Measurements from ENCODE around the gene TMTC2. TPM values are rescaled to one million over a fixed set of nuclear protein-coding genes. Genes with fewer than 3 reads are reported as not detected.

The TMTC2 gene
- total and polyA plus RNA-seq, 10 of the 15 experiments (the other 5 are each of a cell fraction or from before 2014, with no cell fraction given): 0.14 to 9.7 (median 1.2) TPM

DNA sequence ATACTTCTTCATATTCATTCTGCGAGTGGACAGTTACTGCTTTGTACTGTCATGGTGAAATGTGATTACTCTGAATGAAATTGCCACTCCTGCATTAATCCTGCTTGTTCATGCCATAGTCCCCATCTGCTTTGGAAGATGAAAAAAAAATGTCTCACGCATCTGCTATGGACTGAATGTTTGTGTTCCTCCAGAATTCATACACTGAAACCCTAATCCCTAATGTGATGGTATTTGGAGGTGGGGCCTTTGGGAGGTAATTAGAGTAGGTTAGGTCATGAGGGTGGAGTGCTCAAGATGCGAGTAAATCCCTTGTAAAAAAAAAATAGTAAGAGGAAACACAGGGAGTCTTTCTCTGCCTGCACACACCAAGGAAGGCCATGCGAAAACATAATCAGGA is 427.2 kb downstream of the TMTC2 start:
- in situ Hi-C loops (cut with MboI): no loop called here
- no peak overlapping the region for H2AFZ ChIP-seq (ENCODE audit: control insufficient read depth, low read depth, low read length)

DNA sequence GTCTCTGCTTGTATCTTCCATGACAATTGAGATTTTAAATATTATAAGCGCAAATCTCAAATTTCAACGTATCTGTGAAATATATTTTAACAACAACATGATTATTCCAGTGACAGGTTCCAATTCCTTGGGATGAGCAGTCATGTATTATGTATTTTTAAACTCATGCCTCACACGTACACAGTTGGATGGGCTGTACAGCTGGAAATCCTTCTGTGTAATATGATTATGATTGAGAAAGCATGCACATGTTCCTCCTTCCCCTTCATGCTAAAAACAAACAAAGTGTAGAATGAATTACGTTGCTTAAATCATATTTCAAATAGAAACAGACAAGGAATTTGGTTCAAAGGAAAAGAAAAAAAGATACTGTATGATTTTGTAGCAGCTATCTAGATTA is 428.3 kb downstream of the TMTC2 start:
- in situ Hi-C loops (cut with MboI): no loop called here
- Histone ChIP-seq H4K20me1 (ENCODE audit: control insufficient read depth, insufficient read depth) (no peaks in the 10 kb centered on the region), H3K79me2 (ENCODE audit: control insufficient read depth, insufficient read depth, low read length) (no peaks in the 10 kb centered on the region), H2AFZ (ENCODE audit: control insufficient read depth, low read depth, low read length) (no peak overlapping the region), H3K27me3 (replicated peaks in 1 of 2; ENCODE audit: control insufficient read depth in 2 of 2, insufficient read depth in 2 of 2, low read length in 1 of 2) (no peaks in the 10 kb centered on the region), H3K4me3 (no peak overlapping the region), H3K36me3 (ENCODE audit: control insufficient read depth in 2 of 2, insufficient read depth in 2 of 2, low read length in 1 of 2) (no peaks in the 10 kb centered on the region), H3K4me2 (ENCODE audit: control insufficient read depth, insufficient read depth) (no peak overlapping the region), H3K9me3 (replicated peaks; ENCODE audit: control insufficient read depth, insufficient read depth, low read length) (no peaks in the 10 kb centered on the region), H3K9ac (ENCODE audit: control insufficient read depth, insufficient read depth, low read length) (no peak overlapping the region), H3K27ac (ENCODE audit: control insufficient read depth, insufficient read depth) (no peak overlapping the region), H3K4me1 (ENCODE audit: control insufficient read depth, insufficient read depth, low read length) (no peaks in the 10 kb centered on the region)
- ATAC-seq (no peak), FAIRE-seq (no peak), DNase-seq (ENCODE audit: low read depth, low spot score) (no peak)
- intact Hi-C loops (cut with micrococcal nuclease; ENCODE audit: unreplicated experiment): no loop called here
- WGBS (ENCODE audit: insufficient coverage, insufficient replicate concordance, low lambda C conversion rate, missing lambda C conversion rate): 76% methylated on average over 4 of the region's 4 CpGs
- TF ChIP-seq SREBF1 (IDR thresholded peaks at IDR 0.05; ENCODE audit: low read length) (no peak), RELA (IDR thresholded peaks at IDR 0.05; ENCODE audit: borderline replicate concordance, partially characterized antibody) (no peak), GABPA (IDR thresholded peaks at IDR 0.05; ENCODE audit: low read depth) (no peak), SRF (IDR thresholded peaks at IDR 0.05; ENCODE audit: low read depth in 2 of 2, low read length in 2 of 2) (no peak), SUPT20H (IDR thresholded peaks at IDR 0.05; ENCODE audit: borderline replicate concordance, control insufficient read depth, low read depth, low read length) (no peak), HDAC2 (IDR thresholded peaks at IDR 0.05) (no peak), NR2C2 (IDR thresholded peaks at IDR 0.05; ENCODE audit: borderline replicate concordance, control insufficient read depth, insufficient read length, low read depth) (no peak)
- TF ChIP-seq, protein P1, sequence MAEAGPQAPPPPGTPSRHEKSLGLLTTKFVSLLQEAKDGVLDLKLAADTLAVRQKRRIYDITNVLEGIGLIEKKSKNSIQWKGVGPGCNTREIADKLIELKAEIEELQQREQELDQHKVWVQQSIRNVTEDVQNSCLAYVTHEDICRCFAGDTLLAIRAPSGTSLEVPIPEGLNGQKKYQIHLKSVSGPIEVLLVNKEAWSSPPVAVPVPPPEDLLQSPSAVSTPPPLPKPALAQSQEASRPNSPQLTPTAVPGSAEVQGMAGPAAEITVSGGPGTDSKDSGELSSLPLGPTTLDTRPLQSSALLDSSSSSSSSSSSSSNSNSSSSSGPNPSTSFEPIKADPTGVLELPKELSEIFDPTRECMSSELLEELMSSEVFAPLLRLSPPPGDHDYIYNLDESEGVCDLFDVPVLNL (IDR thresholded peaks at IDR 0.05; ENCODE audit: low read depth, low read length): no peak
- TF ChIP-seq, protein P2, sequence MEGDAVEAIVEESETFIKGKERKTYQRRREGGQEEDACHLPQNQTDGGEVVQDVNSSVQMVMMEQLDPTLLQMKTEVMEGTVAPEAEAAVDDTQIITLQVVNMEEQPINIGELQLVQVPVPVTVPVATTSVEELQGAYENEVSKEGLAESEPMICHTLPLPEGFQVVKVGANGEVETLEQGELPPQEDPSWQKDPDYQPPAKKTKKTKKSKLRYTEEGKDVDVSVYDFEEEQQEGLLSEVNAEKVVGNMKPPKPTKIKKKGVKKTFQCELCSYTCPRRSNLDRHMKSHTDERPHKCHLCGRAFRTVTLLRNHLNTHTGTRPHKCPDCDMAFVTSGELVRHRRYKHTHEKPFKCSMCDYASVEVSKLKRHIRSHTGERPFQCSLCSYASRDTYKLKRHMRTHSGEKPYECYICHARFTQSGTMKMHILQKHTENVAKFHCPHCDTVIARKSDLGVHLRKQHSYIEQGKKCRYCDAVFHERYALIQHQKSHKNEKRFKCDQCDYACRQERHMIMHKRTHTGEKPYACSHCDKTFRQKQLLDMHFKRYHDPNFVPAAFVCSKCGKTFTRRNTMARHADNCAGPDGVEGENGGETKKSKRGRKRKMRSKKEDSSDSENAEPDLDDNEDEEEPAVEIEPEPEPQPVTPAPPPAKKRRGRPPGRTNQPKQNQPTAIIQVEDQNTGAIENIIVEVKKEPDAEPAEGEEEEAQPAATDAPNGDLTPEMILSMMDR (IDR thresholded peaks at IDR 0.05 in 2 of 3, conservative IDR thresholded peaks at IDR 0.05 in 1 of 3; ENCODE audit: control insufficient read depth in 2 of 3, extremely low read depth in 1 of 3, insufficient read depth in 1 of 3, low read depth in 3 of 3, low read length in 3 of 3): no peak
- BruUV-seq (replicated peaks): no TSS peak
- ChIA-PET POLR2A (interaction anchor here (0.7 kb wide), 1 partner anchor 441 kb away, joined by 3 read pairs; no protein-coding TSS in a partner anchor), SMC1A (ENCODE audit: uncharacterized antibody, unreplicated experiment) (no interaction called here), RAD21 (ENCODE audit: unreplicated experiment) (no interaction called here), CTCF (interaction anchor here (1.0 kb wide), 1 partner anchor 13 kb away, joined by 3 read pairs; no protein-coding TSS in a partner anchor)

More for the DNA sequence above, 427.2 kb downstream of the TMTC2 start:
- ChIA-PET RAD21 (ENCODE audit: unreplicated experiment) (no interaction called here), POLR2A (no interaction called here), CTCF (no interaction called here), SMC1A (ENCODE audit: uncharacterized antibody, unreplicated experiment) (no interaction called here)
- H4K20me1 ChIP-seq (ENCODE audit: control insufficient read depth, insufficient read depth): no peaks in the 10 kb centered on the region
- no peaks in the 10 kb centered on the region for H3K27me3 ChIP-seq (replicated peaks in 1 of 2; ENCODE audit: control insufficient read depth in 2 of 2, insufficient read depth in 2 of 2, low read length in 1 of 2)
- BruUV-seq (replicated peaks): no TSS peak
- H3K9ac ChIP-seq (ENCODE audit: control insufficient read depth, insufficient read depth, low read length): no peak overlapping the region
- ATAC-seq (no peak), FAIRE-seq (no peak), DNase-seq (ENCODE audit: low read depth, low spot score) (no peak)
- H3K27ac ChIP-seq (ENCODE audit: control insufficient read depth, insufficient read depth): no peak overlapping the region
- TF ChIP-seq DPF2 (IDR thresholded peaks at IDR 0.05): no peak
- TF ChIP-seq PKNOX1 (IDR thresholded peaks at IDR 0.05): no peak
- no peak for TF ChIP-seq FOXK2 (IDR thresholded peaks at IDR 0.05)
- TF ChIP-seq MEF2B (IDR thresholded peaks at IDR 0.05; ENCODE audit: partially characterized antibody, poor library complexity, severe bottlenecking): no peak
- TF ChIP-seq ZZZ3 (IDR thresholded peaks at IDR 0.05; ENCODE audit: control insufficient read depth, insufficient read length, low read depth): no peak
- no peak for TF ChIP-seq NFIC (IDR thresholded peaks at IDR 0.05; ENCODE audit: low read depth, low read length)
- H3K4me1 ChIP-seq (ENCODE audit: control insufficient read depth, insufficient read depth, low read length): no peaks in the 10 kb centered on the region
- no peak overlapping the region for H3K4me2 ChIP-seq (ENCODE audit: control insufficient read depth, insufficient read depth)
- no peak overlapping the region for H3K4me3 ChIP-seq
- intact Hi-C loops (cut with micrococcal nuclease; ENCODE audit: unreplicated experiment): no loop called here
- 60% methylated on average over 4 of the region's 4 CpGs for WGBS (ENCODE audit: insufficient coverage, insufficient replicate concordance, low lambda C conversion rate, missing lambda C conversion rate)
- H3K79me2 ChIP-seq (ENCODE audit: control insufficient read depth, insufficient read depth, low read length): no peaks in the 10 kb centered on the region
- H3K36me3 ChIP-seq (ENCODE audit: control insufficient read depth in 2 of 2, insufficient read depth in 2 of 2, low read length in 1 of 2): no peaks in the 10 kb centered on the region
- H3K9me3 ChIP-seq (replicated peaks; ENCODE audit: control insufficient read depth, insufficient read depth, low read length): no peaks in the 10 kb centered on the region

Measured in GM12878 (cell line).